Body of pancreas (tissue), 4 donors: ENCODE data around the gene REV3L.

Experiments
- CTCF ChIP-seq, 7 experiments: fragments of 450-650 bp in 4 of 7; fragments of 200-600 bp in 3 of 7; sonication (generic) in 3 of 7; IDR thresholded peaks; one replicate each; pipeline ENCODE4 v1.5.1; 2016 to 2019; ENCODE audit warnings: antibody characterized with exemption in 7 of 7
- POLR2A ChIP-seq, 3 donors: fragments of 450-650 bp; IDR thresholded peaks; one replicate each; pipeline ENCODE4 v1.6.1; 2016; ENCODE audit warnings: antibody characterized with exemption in 3 of 3, mild to moderate bottlenecking in 2 of 3

GRCh38 chr6:111441678-111442243 lies 41.3 kb downstream of the REV3L start:
- TF ChIP-seq CTCF (IDR thresholded peaks at IDR 0.05) (no peak), POLR2A (IDR thresholded peaks at IDR 0.05) (no peak)
